PC-9 (cell line): ENCODE data around the gene FAM3D. TPM values are rescaled to one million over a fixed set of nuclear protein-coding genes. Genes with fewer than 3 reads are reported as not detected.

Source experiments
- BruUV-seq: library from RNA; stranded (reverse); fragments of 400-500 nt; replicated peaks from 2 replicates; lab custom pipeline; 2021; lab: Mats Ljungman, UMichigan
- CTCF ChIA-PET: fragments of 300-600 bp; sonication (Branson Sonifier 250); formaldehyde crosslinking; loops from one replicate; lab custom pipeline; 2022; ENCODE audit warnings: antibody characterized with exemption; lab: Charles Lee
- POLR2A ChIA-PET: fragments of 300-600 bp; sonication (Branson Sonifier 250); formaldehyde crosslinking; loops from one replicate; lab custom pipeline; 2022; ENCODE audit warnings: antibody characterized with exemption; ENCODE audit not compliant: unreplicated experiment; lab: Charles Lee
- DNase-seq, 2 experiments: peaks; one replicate each; pipeline versions ENCODE4 v3.0.0 to v3.0.0-alpha.2; 2015 to 2022; ENCODE audit warnings: mixed read lengths in 1 of 2
- H2AFZ ChIP-seq: fragments of 200-600 bp; sonication (generic); 2 replicates; pipeline ENCODE4 v1.8.1; 2017; ENCODE audit warnings: antibody characterized with exemption
- H3F3A ChIP-seq: fragments of 200-600 bp; sonication (generic); 2 replicates; pipeline ENCODE4 v1.8.1; 2017; ENCODE audit warnings: antibody characterized with exemption, mild to moderate bottlenecking, low read depth; ENCODE audit not compliant: insufficient read depth
- H3K27ac ChIP-seq: fragments of 200-600 bp; sonication (generic); 2 replicates; pipeline ENCODE4 v1.6.1; 2016; ENCODE audit warnings: mixed run types
- H3K27me3 ChIP-seq: fragments of 200-600 bp; sonication (generic); 2 replicates; pipeline ENCODE4 v1.6.1; 2016; ENCODE audit warnings: low read depth, mixed run types; ENCODE audit not compliant: insufficient read depth
- H3K36me3 ChIP-seq: fragments of 200-600 bp; sonication (generic); 2 replicates; pipeline ENCODE4 v1.6.1; 2016; ENCODE audit warnings: low read depth, mixed run types
- H3K4me1 ChIP-seq: fragments of 200-600 bp; sonication (generic); replicated peaks from 2 replicates; pipeline ENCODE4 v1.6.1; 2016; ENCODE audit warnings: mixed run types; ENCODE audit not compliant: insufficient read depth
- H3K4me2 ChIP-seq: fragments of 200-600 bp; sonication (generic); 2 replicates; pipeline ENCODE4 v1.6.1; 2017; ENCODE audit warnings: mixed run types
- H3K4me3 ChIP-seq: fragments of 200-600 bp; sonication (generic); 2 replicates; pipeline ENCODE4 v1.6.1; 2016; ENCODE audit warnings: mixed run types
- H3K79me2 ChIP-seq: fragments of 200-600 bp; sonication (generic); 2 replicates; pipeline ENCODE4 v1.6.1; 2017; ENCODE audit warnings: low read depth, mixed run types
- H3K9me2 ChIP-seq: fragments of 200-600 bp; sonication (generic); 2 replicates; pipeline ENCODE4 v1.8.1; 2017; ENCODE audit warnings: mild to moderate bottlenecking; ENCODE audit not compliant: insufficient read depth
- H3K9me3 ChIP-seq: fragments of 200-600 bp; sonication (generic); 2 replicates; pipeline ENCODE4 v1.8.1; 2016; ENCODE audit warnings: low read depth; ENCODE audit not compliant: insufficient read depth
- H4K20me1 ChIP-seq: fragments of 200-600 bp; sonication (generic); 2 replicates; pipeline ENCODE4 v1.8.1; 2017; ENCODE audit not compliant: insufficient read depth
- CTCF ChIP-seq: fragments of 200-600 bp; sonication (generic); conservative IDR thresholded peaks from 2 replicates; pipeline ENCODE4 v1.6.1; 2017; ENCODE audit warnings: mixed run types, antibody characterized with exemption, mild to moderate bottlenecking, moderate library complexity
- EZH2 ChIP-seq: fragments of 200-600 bp; sonication (generic); IDR thresholded peaks from 2 replicates; pipeline ENCODE4 v1.8.0; 2017; ENCODE audit warnings: antibody characterized with exemption, low read depth
- intact Hi-C: fragments of 100-400 bp; cut with micrococcal nuclease; formaldehyde crosslinking; loops from one replicate; pipeline ENCODE4 v1.10.0; 2022; ENCODE audit not compliant: unreplicated experiment
- total RNA-seq: library from RNA; stranded (reverse); gene quantifications from 2 replicates; pipeline ENCODE4 v1.2.3, GENCODE V29; 2021

The FAM3D gene
- total RNA-seq, 1 experiment from 2014 or later, result not detected

- no peaks in the 10 kb centered on the region for H3K36me3 ChIP-seq
- peaks cover 10% of the 10 kb centered on the region; the same call in 1 of the 2 replicates for H3K4me1 ChIP-seq
- CTCF ChIA-PET, result interaction anchor here (0.6 to 1.3 kb wide), 2 partner anchors 24 to 213 kb away, joined by 4 read pairs; no protein-coding TSS in a partner anchor
- POLR2A ChIA-PET, result no interaction called here
- no TSS peak for BruUV-seq
- H3K4me2 ChIP-seq, result peak overlapping the region; percentile 95
- H3K9me2 ChIP-seq, result no peaks in the 10 kb centered on the region
- H3K9me3 ChIP-seq, result no peaks in the 10 kb centered on the region
- no peak overlapping the region for H3K27ac ChIP-seq
- peaks cover 23% of the 10 kb centered on the region for H3K27me3 ChIP-seq
- peak in 1 of 2 experiments; percentile 61 for DNase-seq
- H4K20me1 ChIP-seq, result no peaks in the 10 kb centered on the region; the same call in 1 of the 2 replicates
- intact Hi-C loops, result no loop called here
- peak; percentile 67 for TF ChIP-seq CTCF
- no peak for TF ChIP-seq EZH2
- H3K4me3 ChIP-seq, result peak overlapping the region; percentile 73
- no peaks in the 10 kb centered on the region for H3K79me2 ChIP-seq
- H3F3A ChIP-seq, result no peaks in the 10 kb centered on the region
- peak overlapping the region; percentile 87 for H2AFZ ChIP-seq
Measured at GRCh38 chr3:58585005-58585786, 81.4 kb downstream of the FAM3D start.

DNA sequence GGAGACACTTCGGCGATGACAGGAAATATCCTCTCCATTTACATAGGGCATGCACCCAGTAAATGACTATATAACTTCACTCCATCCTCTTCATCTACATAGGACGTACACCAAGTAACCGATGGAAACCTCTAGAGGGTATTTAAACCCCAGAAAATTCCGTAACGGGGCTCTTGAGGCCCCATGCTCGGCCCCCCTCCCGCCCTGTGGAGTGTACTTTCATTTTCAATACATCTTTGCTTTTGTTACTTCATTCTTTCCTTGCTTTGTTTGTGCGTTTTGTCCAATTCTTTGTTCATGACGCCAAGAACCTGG lies 81.9 kb downstream of the FAM3D start:
- no TSS peak for BruUV-seq
- H3K4me1 ChIP-seq, result peaks cover 10% of the 10 kb centered on the region; the same call in 1 of the 2 replicates
- intact Hi-C loops, result no loop called here
- H3F3A ChIP-seq, result no peaks in the 10 kb centered on the region
- no peaks in the 10 kb centered on the region; the same call in 1 of the 2 replicates for H4K20me1 ChIP-seq
- peak overlapping the region; percentile 95 for H3K4me2 ChIP-seq
- peak overlapping the region; percentile 73 for H3K4me3 ChIP-seq
- POLR2A ChIA-PET, result interaction anchor here (0.6 kb wide), 1 partner anchor 56 kb away, joined by 4 read pairs; no protein-coding TSS in a partner anchor
- H3K27me3 ChIP-seq, result peaks cover 23% of the 10 kb centered on the region
- peak overlapping the region; percentile 87 for H2AFZ ChIP-seq
- DNase-seq, result no peak
- no peak overlapping the region for H3K27ac ChIP-seq
- CTCF ChIA-PET, result interaction anchor here (1.3 kb wide), 1 partner anchor 24 kb away, joined by 4 read pairs; no protein-coding TSS in a partner anchor
- no peak for TF ChIP-seq CTCF
- TF ChIP-seq EZH2, result no peak
- H3K9me3 ChIP-seq, result no peaks in the 10 kb centered on the region
- H3K9me2 ChIP-seq, result no peaks in the 10 kb centered on the region
- H3K36me3 ChIP-seq, result no peaks in the 10 kb centered on the region
- no peaks in the 10 kb centered on the region for H3K79me2 ChIP-seq

Other genes starting within 250 kb of the FAM3D start
- 69.8 and 70.7 TPM in 2 replicates for gene PDHB, start 232.9 kb downstream of the FAM3D start, total RNA-seq
- 7.8 and 10.3 TPM in 2 replicates for gene KCTD6, start 174.7 kb downstream of the FAM3D start, total RNA-seq
- 2.8 and 3.5 TPM in 2 replicates for gene ACOX2, start 129.6 kb downstream of the FAM3D start, total RNA-seq
- gene FAM107A, start 89.4 kb downstream of the FAM3D start, total RNA-seq, result not detected in 2 replicates